CD8-positive, alpha-beta memory T cell (primary cell): ENCODE results near the gene NAXD. TPM values are rescaled to one million over a fixed set of nuclear protein-coding genes. Genes with fewer than 3 reads are reported as not detected.

Experiments used
- CTCF ChIA-PET: fragments of 350-600 bp; sonication (Branson Sonifier 250); formaldehyde crosslinking; loops from one replicate; lab custom pipeline; 2021; ENCODE audit warnings: antibody characterized with exemption; lab: Charles Lee
- POLR2A ChIA-PET: fragments of 350-600 bp; sonication (Branson Sonifier 250); formaldehyde crosslinking; loops from one replicate; lab custom pipeline; 2021; ENCODE audit warnings: antibody characterized with exemption; lab: Charles Lee
- DNase-seq, 5 donors: peaks; one replicate each; pipeline versions ENCODE4 v3.0.0 to v3.0.0-alpha.2; 2020 to 2022; ENCODE audit warnings: mixed read lengths in 1 of 5
- H3K27ac ChIP-seq: one replicate; pipeline ENCODE4 v1.7.0; 2013; ENCODE audit warnings: low read depth, mild to moderate bottlenecking, low read length, moderate library complexity
- H3K27me3 ChIP-seq: 2 replicates; pipeline ENCODE4 v1.7.0; 2013; ENCODE audit warnings: low read length, mild to moderate bottlenecking; ENCODE audit not compliant: insufficient read depth, poor library complexity, severe bottlenecking
- H3K36me3 ChIP-seq: 2 replicates; pipeline ENCODE4 v1.7.0; 2013; ENCODE audit warnings: mild to moderate bottlenecking, low read length, moderate library complexity; ENCODE audit not compliant: insufficient read depth
- H3K4me1 ChIP-seq: 2 replicates; pipeline ENCODE4 v1.7.0; 2013; ENCODE audit warnings: mild to moderate bottlenecking, low read length, moderate library complexity; ENCODE audit not compliant: insufficient read depth
- H3K4me3 ChIP-seq: 2 replicates; pipeline ENCODE4 v1.7.0; 2013; ENCODE audit warnings: mild to moderate bottlenecking, low read length
- H3K9me3 ChIP-seq: 2 replicates; pipeline ENCODE4 v1.7.0; 2013; ENCODE audit warnings: mild to moderate bottlenecking, low read length
- H3K27ac Mint-ChIP-seq, 8 donors: one replicate each; pipeline ENCODE4 v1.8.0; 2020 to 2021; ENCODE audit warnings: mixed read lengths in 8 of 8, mild to moderate bottlenecking in 6 of 8, inconsistent platforms in 3 of 8, moderate library complexity in 3 of 8
- H3K27me3 Mint-ChIP-seq, 2 donors: one replicate each; pipeline ENCODE4 v1.8.0; 2020 to 2021; ENCODE audit warnings: mixed read lengths in 2 of 2, mild to moderate bottlenecking in 1 of 2, moderate library complexity in 1 of 2
- H3K36me3 Mint-ChIP-seq, 3 donors: one replicate each; pipeline ENCODE4 v1.8.0; 2020 to 2021; ENCODE audit warnings: mixed read lengths in 3 of 3, inconsistent platforms in 1 of 3, mild to moderate bottlenecking in 1 of 3
- H3K4me1 Mint-ChIP-seq, 3 donors: one replicate each; pipeline ENCODE4 v1.8.0; 2020 to 2021; ENCODE audit warnings: mixed read lengths in 3 of 3, inconsistent platforms in 1 of 3, mild to moderate bottlenecking in 1 of 3
- H3K4me3 Mint-ChIP-seq, 7 donors: one replicate each; pipeline ENCODE4 v1.8.0; 2020 to 2021; ENCODE audit warnings: mixed read lengths in 7 of 7, mild to moderate bottlenecking in 6 of 7, moderate library complexity in 4 of 7, inconsistent platforms in 2 of 7
- H3K9me3 Mint-ChIP-seq, 5 donors: one replicate each; pipeline ENCODE4 v1.8.0; 2020 to 2022; ENCODE audit warnings: mixed read lengths in 5 of 5, mild to moderate bottlenecking in 3 of 5, moderate library complexity in 2 of 5, inconsistent platforms in 1 of 5
- polyA plus RNA-seq: library from polyadenylated mRNA; unstranded; fragments of 300-500 nt; fragmentation: Illumina TruSeq; gene quantifications from one replicate; pipeline ENCODE4 v1.2.3, GENCODE V29; 2021
- total RNA-seq, 2 experiments: library from RNA; stranded (reverse); gene quantifications; one replicate each; pipeline ENCODE4 v1.2.3, GENCODE V29; 2021

NAXD gene
- total and polyA plus RNA-seq, 3 experiments from 2014 or later = 17.0 to 20.7 (median 19.9) TPM

- Histone ChIP-seq H3K36me3 (no peaks in the 10 kb centered on the region), H3K4me1 (no peaks in the 10 kb centered on the region), H3K27ac (no peak overlapping the region), H3K9me3 (no peaks in the 10 kb centered on the region), H3K27me3 (no peaks in the 10 kb centered on the region), H3K4me3 (no peak overlapping the region)
- H3K36me3 Mint-ChIP-seq = no peaks in the 10 kb centered on the region
- H3K4me1 Mint-ChIP-seq = no peaks in the 10 kb centered on the region
- no peak overlapping the region for H3K27ac Mint-ChIP-seq
- H3K27me3 Mint-ChIP-seq = peaks cover 18 to 62% of the 10 kb centered on the region in 2 donors
- POLR2A ChIA-PET = no interaction called here
- no peaks in the 10 kb centered on the region for H3K9me3 Mint-ChIP-seq
- no peak overlapping the region for H3K4me3 Mint-ChIP-seq
- no peak for DNase-seq
- CTCF ChIA-PET = no interaction called here
These were observed 32.9 kb upstream of the NAXD start for GRCh38 chr13:110582421-110582954.

GRCh38 chr13:110583178-110583865 is 32.0 kb upstream of the NAXD start:
- H3K36me3 ChIP-seq = no peaks in the 10 kb centered on the region
- Mint-ChIP-seq H3K36me3 (no peaks in the 10 kb centered on the region), H3K4me1 (no peaks in the 10 kb centered on the region), H3K4me3 (no peak overlapping the region), H3K27me3 (peaks cover 15 to 58% of the 10 kb centered on the region in 2 donors), H3K27ac (no peak overlapping the region), H3K9me3 (no peaks in the 10 kb centered on the region)
- DNase-seq = no peak
- no peak overlapping the region for H3K27ac ChIP-seq
- ChIA-PET CTCF (no interaction called here), POLR2A (no interaction called here)
- no peaks in the 10 kb centered on the region for H3K4me1 ChIP-seq
- no peaks in the 10 kb centered on the region for H3K27me3 ChIP-seq
- H3K9me3 ChIP-seq = no peaks in the 10 kb centered on the region
- no peak overlapping the region for H3K4me3 ChIP-seq

GRCh38 chr13:110589793-110590390 is 25.5 kb upstream of the NAXD start:
- H3K27me3 ChIP-seq = no peaks in the 10 kb centered on the region
- H3K4me1 ChIP-seq = no peaks in the 10 kb centered on the region
- DNase-seq = no peak
- Mint-ChIP-seq H3K27me3 (peaks cover 2 to 20% of the 10 kb centered on the region in 2 donors), H3K4me3 (no peak overlapping the region), H3K36me3 (no peaks in the 10 kb centered on the region), H3K27ac (peak overlapping the region in 1 of 8 donors; percentile 66), H3K9me3 (no peaks in the 10 kb centered on the region), H3K4me1 (peaks cover 0 to 3% (median 0%) of the 10 kb centered on the region in 3 donors)
- H3K9me3 ChIP-seq = no peaks in the 10 kb centered on the region
- no peaks in the 10 kb centered on the region for H3K36me3 ChIP-seq
- POLR2A ChIA-PET = no interaction called here
- no peak overlapping the region for H3K27ac ChIP-seq
- H3K4me3 ChIP-seq = no peak overlapping the region
- CTCF ChIA-PET = no interaction called here

- Mint-ChIP-seq H3K4me3 (no peak overlapping the region), H3K27ac (no peak overlapping the region), H3K9me3 (no peaks in the 10 kb centered on the region), H3K4me1 (peaks cover 0 to 3% (median 0%) of the 10 kb centered on the region in 3 donors), H3K27me3 (peaks cover 2 to 14% of the 10 kb centered on the region in 2 donors), H3K36me3 (no peaks in the 10 kb centered on the region)
- Histone ChIP-seq H3K4me1 (no peaks in the 10 kb centered on the region), H3K27ac (no peak overlapping the region), H3K4me3 (no peak overlapping the region), H3K27me3 (no peaks in the 10 kb centered on the region), H3K36me3 (no peaks in the 10 kb centered on the region), H3K9me3 (no peaks in the 10 kb centered on the region)
- POLR2A ChIA-PET = no interaction called here
- no peak for DNase-seq
- CTCF ChIA-PET = no interaction called here
These were observed 24.8 kb upstream of the NAXD start for GRCh38 chr13:110590577-110590976.

DNA sequence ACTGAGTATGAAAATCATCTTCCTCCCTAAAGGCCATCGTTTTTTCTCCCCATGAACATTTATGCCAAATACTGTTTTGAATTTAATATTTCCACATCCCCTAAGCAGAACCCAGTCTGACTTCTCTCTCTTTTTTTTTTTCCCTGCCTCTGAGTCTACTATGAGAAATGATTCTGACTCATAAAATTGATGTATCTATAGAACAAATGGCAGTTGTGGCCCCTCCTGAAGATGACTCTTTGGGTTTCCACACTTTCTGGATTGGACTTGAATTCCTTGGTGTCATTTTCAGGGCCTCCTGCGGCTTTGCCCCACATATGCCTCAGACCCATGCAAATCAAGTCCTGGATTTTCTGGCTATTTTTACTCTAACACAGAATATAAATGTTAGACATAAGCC is 22.7 kb upstream of the NAXD start:
- Histone ChIP-seq H3K4me3 (no peak overlapping the region), H3K36me3 (no peaks in the 10 kb centered on the region), H3K27ac (no peak overlapping the region), H3K4me1 (no peaks in the 10 kb centered on the region), H3K27me3 (no peaks in the 10 kb centered on the region), H3K9me3 (no peaks in the 10 kb centered on the region)
- Mint-ChIP-seq H3K4me1 (peaks cover 0 to 3% (median 0%) of the 10 kb centered on the region in 3 donors), H3K36me3 (no peaks in the 10 kb centered on the region), H3K9me3 (no peaks in the 10 kb centered on the region), H3K27me3 (peaks cover 0 to 9% of the 10 kb centered on the region in 2 donors), H3K4me3 (no peak overlapping the region), H3K27ac (peak overlapping the region in 1 of 8 donors; percentile 50)
- no peak for DNase-seq
- POLR2A ChIA-PET = no interaction called here
- CTCF ChIA-PET = no interaction called here

DNA sequence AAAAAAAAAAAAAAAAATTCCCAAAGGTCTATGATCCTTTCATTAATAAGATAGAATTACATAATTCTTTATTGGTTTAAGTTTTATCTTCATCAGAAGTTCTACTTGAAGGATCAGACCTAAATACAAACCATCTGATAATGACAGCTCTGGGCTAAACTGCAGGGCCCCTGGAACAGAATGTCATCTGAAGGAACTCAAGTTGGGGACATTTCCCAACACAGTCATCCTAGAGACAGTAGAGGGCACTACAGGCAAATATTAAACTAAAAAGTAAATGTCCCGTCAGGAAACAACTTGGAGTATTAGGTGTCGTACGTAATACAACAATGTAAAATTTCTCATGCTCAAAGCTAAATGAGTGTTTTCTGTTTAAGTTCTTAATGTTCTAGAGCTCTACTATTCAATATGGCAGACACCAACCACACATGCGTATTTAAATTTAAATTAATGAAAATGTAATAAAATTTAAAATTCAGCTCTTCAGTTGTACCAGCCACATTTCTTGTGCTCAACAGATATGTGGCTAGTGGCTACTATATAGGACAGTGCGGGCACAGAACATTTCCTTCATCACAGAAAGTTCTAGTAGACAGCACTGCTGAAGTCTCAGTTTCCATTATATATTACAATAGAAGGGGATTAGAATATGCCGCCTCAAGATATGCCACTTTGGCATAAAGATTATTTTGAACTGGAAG is 21.8 kb upstream of the NAXD start:
- Mint-ChIP-seq H3K4me3 (no peak overlapping the region), H3K9me3 (no peaks in the 10 kb centered on the region), H3K27me3 (peaks cover 0 to 9% of the 10 kb centered on the region in 2 donors), H3K4me1 (peaks cover 0 to 3% (median 0%) of the 10 kb centered on the region in 3 donors), H3K36me3 (no peaks in the 10 kb centered on the region), H3K27ac (no peak overlapping the region)
- ChIA-PET CTCF (interaction anchor here (0.6 to 3.7 kb wide), 15 partner anchors 9 to 622 kb away, joined by 3 to 11 read pairs (median 3); partner anchors contain the start of gene RAB20), POLR2A (no interaction called here)
- DNase-seq = peak in 2 of 5 donors; percentile 17 to 21
- Histone ChIP-seq H3K27me3 (no peaks in the 10 kb centered on the region), H3K27ac (no peak overlapping the region), H3K4me1 (no peaks in the 10 kb centered on the region), H3K36me3 (no peaks in the 10 kb centered on the region), H3K9me3 (no peaks in the 10 kb centered on the region), H3K4me3 (no peak overlapping the region)

DNA sequence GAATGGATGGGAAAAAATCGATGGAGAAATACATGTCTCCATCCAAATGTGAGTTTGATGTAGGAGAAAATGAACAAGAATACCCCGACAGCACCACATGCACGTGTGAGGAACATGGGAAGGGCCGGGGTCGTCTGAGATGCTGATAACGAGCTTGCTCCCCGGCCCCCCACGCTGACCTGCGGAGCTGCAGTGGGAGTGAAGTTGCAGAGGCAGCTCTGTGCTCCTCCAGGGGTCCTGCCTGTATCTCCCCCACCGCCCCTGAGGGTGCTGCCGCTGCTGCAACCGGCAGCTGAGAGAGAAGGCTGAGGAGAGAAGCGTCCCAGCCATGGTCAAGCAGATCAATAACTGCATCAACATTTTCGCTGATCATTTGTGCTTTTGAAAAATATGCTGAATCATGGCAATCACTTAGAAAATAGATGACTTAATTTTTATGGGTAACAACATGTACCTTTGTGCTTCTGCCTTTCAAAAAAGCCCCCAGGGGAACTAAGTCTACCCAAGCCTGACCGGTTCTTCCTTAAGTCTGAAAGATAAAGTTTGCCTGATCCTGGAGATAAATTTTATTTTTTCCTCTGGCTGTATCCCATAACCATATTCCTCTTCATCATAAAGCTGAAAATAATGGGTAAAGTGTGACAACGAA is 18.2 kb upstream of the NAXD start:
- Mint-ChIP-seq H3K9me3 (no peaks in the 10 kb centered on the region), H3K27ac (no peak overlapping the region), H3K4me1 (peaks cover 0 to 3% (median 0%) of the 10 kb centered on the region in 3 donors), H3K36me3 (no peaks in the 10 kb centered on the region), H3K4me3 (no peak overlapping the region), H3K27me3 (peaks cover 2 to 14% of the 10 kb centered on the region in 2 donors)
- no peak for DNase-seq
- POLR2A ChIA-PET = no interaction called here
- CTCF ChIA-PET = interaction anchor here (1.3 kb wide), 1 partner anchor 452 kb away, joined by 3 read pairs; no protein-coding TSS in a partner anchor
- H3K27ac ChIP-seq = no peak overlapping the region
- H3K27me3 ChIP-seq = no peaks in the 10 kb centered on the region
- no peak overlapping the region for H3K4me3 ChIP-seq
- no peaks in the 10 kb centered on the region for H3K4me1 ChIP-seq
- H3K36me3 ChIP-seq = no peaks in the 10 kb centered on the region
- H3K9me3 ChIP-seq = no peaks in the 10 kb centered on the region
